K562 (cell line): Measurements from ENCODE around the gene ASPDH. TPM values are rescaled to one million over a fixed set of nuclear protein-coding genes. Genes with fewer than 3 reads are reported as not detected.
A peak's percentile ranks its signal among the peaks of the same experiment; 100 is the strongest.

Source experiments
- ATAC-seq: fragments of 200-7000 bp; cut with Tn5 transposase; 3 replicates; pipeline ENCODE4 v1.9.1; 2020; ENCODE audit warnings: moderate library complexity
- BruUV-seq: library from RNA; stranded (reverse); fragments of 400-500 nt; replicated peaks from 2 replicates; lab custom pipeline; 2021; lab: Mats Ljungman, UMichigan
- CTCF ChIA-PET: fragments of 300-600 bp; formaldehyde crosslinking; extraction: SDS; loops from one replicate; lab custom pipeline; 2021; ENCODE audit warnings: low intra/inter-chr PET ratio; lab: Yijun Ruan, JAX
- POLR2A ChIA-PET: fragments of 300-600, 350-650 bp; sonication (Branson Sonifier 250); formaldehyde crosslinking; extraction: SDS; loops from one replicate; lab custom pipeline; 2021; ENCODE audit warnings: antibody characterized with exemption, inconsistent platforms; lab: Yijun Ruan, JAX
- DNase-seq, 4 experiments: peaks; one replicate each; pipeline versions ENCODE4 v3.0.0 to v3.0.0-alpha.2; 2011 to 2018; ENCODE audit warnings: low spot score in 3 of 4, mixed read lengths in 3 of 4; ENCODE audit errors: extremely low read depth in 1 of 4
- FAIRE-seq: peaks from 2 replicates; lab custom pipeline; 2011; peaks lifted over from hg19 to GRCh38; lab: Jason Lieb, UNC
- H2AFZ ChIP-seq: 2 replicates; pipeline ENCODE4 v1.6.0; 2011; ENCODE audit warnings: low read depth, low read length, control low read depth, inconsistent platforms
- H3K27ac ChIP-seq: fragments of 200-600 bp; 3 replicates; pipeline ENCODE4 v1.8.0; 2011; ENCODE audit warnings: low read depth, mild to moderate bottlenecking, control low read depth, inconsistent platforms, low read length, moderate library complexity, mixed read lengths; ENCODE audit errors: extremely low read depth
- H3K27me3 ChIP-seq, 2 experiments: fragments of 300-600 bp in 1 of 2; 2 replicates in 1 of 2; 3 replicates in 1 of 2; pipeline versions ENCODE4 v1.6.0 to v1.8.0; 2011; ENCODE audit warnings: inconsistent platforms in 2 of 2, low read length in 2 of 2, mild to moderate bottlenecking in 1 of 2, mixed read lengths in 1 of 2, moderate library complexity in 1 of 2; ENCODE audit not compliant: control insufficient read depth in 2 of 2, insufficient read depth in 2 of 2
- H3K36me3 ChIP-seq: fragments of 300-600 bp; 3 replicates; pipeline ENCODE4 v1.8.0; 2011; ENCODE audit warnings: mild to moderate bottlenecking, low read length, inconsistent platforms; ENCODE audit not compliant: control insufficient read depth, insufficient read depth
- H3K4me1 ChIP-seq, 2 experiments: fragments of 200-600 bp in 1 of 2; replicated peaks in 1 of 2; 2 replicates in 1 of 2; 3 replicates in 1 of 2; pipeline versions ENCODE4 v1.5.1 to v1.8.0; 2011; ENCODE audit warnings: inconsistent platforms in 2 of 2, low read length in 2 of 2, mild to moderate bottlenecking in 1 of 2, mixed read lengths in 1 of 2, moderate library complexity in 1 of 2; ENCODE audit not compliant: control insufficient read depth in 2 of 2, insufficient read depth in 2 of 2
- H3K4me2 ChIP-seq: 2 replicates; pipeline ENCODE4 v1.6.1; 2011; ENCODE audit warnings: low read length, control low read depth, inconsistent platforms, mixed read lengths; ENCODE audit not compliant: insufficient read depth
- H3K4me3 ChIP-seq: fragments of 200-600 bp; sonication (generic), shearing (Covaris generic); 2 replicates; pipeline ENCODE4 v1.5.1; 2016; ENCODE audit warnings: control low read depth, inconsistent platforms
- H3K79me2 ChIP-seq: fragments of 200-600 bp; 3 replicates; pipeline ENCODE4 v1.8.0; 2011; ENCODE audit warnings: low read length, inconsistent platforms; ENCODE audit not compliant: control insufficient read depth, insufficient read depth
- H3K9ac ChIP-seq, 2 experiments: 2 replicates each; pipeline versions ENCODE4 v1.6.0 to v1.6.1; 2011; ENCODE audit warnings: low read depth in 2 of 2, low read length in 2 of 2, control low read depth in 1 of 2, inconsistent platforms in 1 of 2, mild to moderate bottlenecking in 1 of 2, mixed read lengths in 1 of 2; ENCODE audit not compliant: insufficient read depth in 1 of 2
- H3K9me1 ChIP-seq: one replicate; pipeline ENCODE4 v1.6.0; 2011; ENCODE audit warnings: inconsistent platforms, mild to moderate bottlenecking, low read length, moderate library complexity; ENCODE audit not compliant: control insufficient read depth, insufficient read depth
- H3K9me3 ChIP-seq: replicated peaks from 2 replicates; pipeline ENCODE4 v1.5.1; 2011; ENCODE audit warnings: low read depth, low read length, inconsistent platforms; ENCODE audit not compliant: control insufficient read depth, insufficient read depth
- H4K20me1 ChIP-seq: replicated peaks from 2 replicates; pipeline ENCODE4 v1.6.1; 2011; ENCODE audit warnings: low read length, inconsistent platforms, mixed read lengths; ENCODE audit not compliant: control insufficient read depth, insufficient read depth
- ARNT ChIP-seq, 2 experiments: fragments of 450-650 bp; IDR thresholded peaks; 2 replicates each; pipeline ENCODE4 v1.6.1; 2016; ENCODE audit warnings: mild to moderate bottlenecking in 1 of 2
- CAMTA2 ChIP-seq: fragments of 250-450 bp; sonication (Bioruptor Pico); conservative IDR thresholded peaks from 2 replicates; pipeline ENCODE4 v1.5.1; 2022
- RBM25 ChIP-seq: fragments of 200-400 bp; formaldehyde crosslinking; IDR thresholded peaks from 2 replicates; pipeline ENCODE4 v1.6.1; 2018; ENCODE audit warnings: low read length, low read depth, moderate library complexity; ENCODE audit not compliant: severe bottlenecking
- ZC3H8 ChIP-seq: fragments of 450-650 bp; IDR thresholded peaks from 2 replicates; pipeline ENCODE4 v1.6.1; 2017
- ZNF274 ChIP-seq: IDR thresholded peaks from 2 replicates; pipeline ENCODE4 v1.6.1; 2011; ENCODE audit warnings: low read depth, mild to moderate bottlenecking, low read length, moderate library complexity, borderline replicate concordance
- ZNF561 ChIP-seq: fragments of 450-650 bp; formaldehyde crosslinking; conservative IDR thresholded peaks from 2 replicates; pipeline ENCODE4 v1.4.0; 2020; ENCODE audit warnings: mild to moderate bottlenecking, moderate library complexity
- WGBS: fragments of 100-300 bp; shearing (Covaris generic); methylation state at CpG from one replicate; pipeline ENCODE4 v1.1.6; 2016; ENCODE audit warnings: low coverage, mixed read lengths; ENCODE audit not compliant: insufficient coverage; ENCODE audit errors: missing lambda C conversion rate; 5-methylcytosine and 5-hydroxymethylcytosine counted together
- in situ Hi-C: fragments of 300-500 bp; cut with MboI; formaldehyde crosslinking; loops from 4 replicates; pipeline ENCODE4 v1.15.0; 2018; ENCODE audit warnings: inconsistent platforms, mixed read lengths
- intact Hi-C: fragments of 100-400 bp; cut with micrococcal nuclease; formaldehyde crosslinking; loops from 2 replicates; pipeline ENCODE4 v1.14.2; 2022
- polyA plus RNA-seq, 8 experiments: library from polyadenylated mRNA; depleted of rRNA in 4 of 8; stranded (reverse) in 5 of 8; unstranded in 3 of 8; fragments of >200 nt; fragmentation: Nextera tagmentation in 2 of 8; fragmentation: Illumina TruSeq in 1 of 8; extraction: Ambion mirVana in 2 of 8; extraction: Trizol in 1 of 8; gene quantifications; 2 replicates each; pipeline versions ENCODE4 v1.2.1 to v1.2.3, GENCODE V29; 2011 to 2014; ENCODE audit warnings: inconsistent platforms in 1 of 8, missing spikeins in 1 of 8
- total RNA-seq, 7 experiments: library from RNA; depleted of rRNA in 6 of 7; stranded (reverse); fragments of >200 nt in 6 of 7; fragmentation: Illumina TruSeq in 2 of 7; extraction: Trizol in 2 of 7; gene quantifications; 2 replicates each; pipeline versions ENCODE4 v1.2.1 to v1.2.3, GENCODE V29; 2011 to 2021; ENCODE audit warnings: low replicate concordance in 1 of 7

ASPDH gene
- total and polyA plus RNA-seq, 9 of the 15 experiments (the other 6 are each of a cell fraction or from before 2014, with no cell fraction given) = not detected

- in situ Hi-C loops (loop anchor here (5.0 kb wide), 1 partner anchor 97 kb away; the partner anchor contains the start of gene NAPSA), intact Hi-C loops (no loop called here)
- no peak overlapping the region for H3K27ac ChIP-seq
- no peak overlapping the region for H3K4me3 ChIP-seq
- POLR2A ChIA-PET = interaction anchor here (1.3 kb wide), 1 partner anchor 93 kb away, joined by 3 read pairs; no protein-coding TSS in a partner anchor
- H3K27me3 ChIP-seq = peaks cover 0 to 12% of the 10 kb centered on the region in 2 experiments; a peak in 2 of 5 replicates
- H2AFZ ChIP-seq = no peak overlapping the region
- no peaks in the 10 kb centered on the region for H3K36me3 ChIP-seq
- DNase-seq (no peak), FAIRE-seq (no peak), ATAC-seq (no peak)
- no peaks in the 10 kb centered on the region for H4K20me1 ChIP-seq
- 32% methylated on average over 18 of the region's 19 CpGs for WGBS
- H3K4me1 ChIP-seq = peaks cover 12 to 42% of the 10 kb centered on the region in 2 experiments; a peak in 4 of 5 replicates
- CTCF ChIA-PET = interaction anchor here (0.9 kb wide), 1 partner anchor 15 kb away, joined by 5 read pairs; no protein-coding TSS in a partner anchor
- peak overlapping the region in 1 of 2 experiments; percentile 39; a peak in 1 of 4 replicates for H3K9ac ChIP-seq
- no peaks in the 10 kb centered on the region for H3K79me2 ChIP-seq
- no peaks in the 10 kb centered on the region for H3K9me3 ChIP-seq
- H3K4me2 ChIP-seq = no peak overlapping the region
- BruUV-seq = no TSS peak
- TF ChIP-seq ZNF561 (CRISPR knock-in tag) (no peak), ZC3H8 (no peak), ZNF274 (no peak), RBM25 (no peak), ARNT (IDR thresholded peaks at IDR 0.05) (no peak), CAMTA2 (CRISPR knock-in tag) (no peak)
- TF ChIP-seq, all 486 proteins: peak for 0
- H3K9me1 ChIP-seq = no peaks in the 10 kb centered on the region
Measured at GRCh38 chr19:50464348-50464747, 49.4 kb downstream of the ASPDH start.

GRCh38 chr19:50462970-50463369 lies 50.7 kb downstream of the ASPDH start:
- Histone ChIP-seq H3K4me1 (peaks cover 12 to 52% of the 10 kb centered on the region in 2 experiments; a peak in 4 of 5 replicates), H4K20me1 (no peaks in the 10 kb centered on the region), H3K27me3 (peaks cover 0 to 5% of the 10 kb centered on the region in 2 experiments; a peak in 2 of 5 replicates), H3K9ac (peak overlapping the region in 1 of 2 experiments; percentile 31; a peak in 1 of 4 replicates), H3K27ac (no peak overlapping the region), H3K4me2 (no peak overlapping the region), H3K9me3 (no peaks in the 10 kb centered on the region), H3K36me3 (no peaks in the 10 kb centered on the region), H3K9me1 (no peaks in the 10 kb centered on the region), H3K4me3 (no peak overlapping the region), H2AFZ (no peak overlapping the region), H3K79me2 (no peaks in the 10 kb centered on the region)
- intact Hi-C loops (no loop called here), in situ Hi-C loops (loop anchor here (5.0 kb wide), 1 partner anchor 96 kb away; the partner anchor contains the start of gene NAPSA)
- ChIA-PET CTCF (no interaction called here), POLR2A (interaction anchor here (1.3 kb wide), 1 partner anchor 92 kb away, joined by 3 read pairs; no protein-coding TSS in a partner anchor)
- 47% methylated on average over 7 of the region's 7 CpGs for WGBS
- DNase-seq = no peak
- no peak for ATAC-seq
- no TSS peak for BruUV-seq
- no peak for FAIRE-seq
